Activated T-cell treated with anti-CD3 and anti-CD28 coated beads, Interleukin-2, amount 50 U/mL, for 72 hours (primary cell): ENCODE measurements around the gene GPHA2. TPM values are rescaled to one million over a fixed set of nuclear protein-coding genes. Genes with fewer than 3 reads are reported as not detected.

Experiments used
- ATAC-seq, 2 donors: fragments of 150-1000 bp; cut with Tn5 transposase; replicated peaks in 1 of 2; 2 replicates each; pipeline ENCODE4 v1.10.0; 2021; ENCODE audit warnings: moderate library complexity in 2 of 2, mild to moderate bottlenecking in 1 of 2
- DNase-seq, 2 donors: peaks; one replicate each; pipeline ENCODE4 v3.0.0; 2021 to 2022; ENCODE audit warnings: mixed read lengths in 1 of 2
- H3K27ac Mint-ChIP-seq: one replicate; pipeline ENCODE4 v1.8.0; 2022; ENCODE audit warnings: mild to moderate bottlenecking, moderate library complexity, mixed read lengths
- H3K27me3 Mint-ChIP-seq: one replicate; pipeline ENCODE4 v1.8.0; 2022; ENCODE audit warnings: low read depth, mixed read lengths
- H3K36me3 Mint-ChIP-seq, 2 donors: one replicate each; pipeline ENCODE4 v1.8.0; 2022; ENCODE audit warnings: mixed read lengths in 2 of 2, mild to moderate bottlenecking in 1 of 2; ENCODE audit not compliant: insufficient read depth in 2 of 2
- H3K4me1 Mint-ChIP-seq: one replicate; pipeline ENCODE4 v1.8.0; 2022; ENCODE audit warnings: low read depth, mixed read lengths
- H3K4me3 Mint-ChIP-seq, 2 donors: one replicate each; pipeline ENCODE4 v1.8.0; 2022; ENCODE audit warnings: mild to moderate bottlenecking in 2 of 2, mixed read lengths in 2 of 2, moderate library complexity in 2 of 2
- H3K9me3 Mint-ChIP-seq, 2 donors: one replicate each; pipeline ENCODE4 v1.8.0; 2022; ENCODE audit warnings: mixed read lengths in 2 of 2
- total RNA-seq, 2 donors: library from RNA; stranded (reverse); gene quantifications; one replicate each; pipeline ENCODE4 v1.2.3, GENCODE V29; 2022

The GPHA2 gene
- total RNA-seq, 2 donors from 2014 or later: 0.58 to 0.81 TPM

DNA sequence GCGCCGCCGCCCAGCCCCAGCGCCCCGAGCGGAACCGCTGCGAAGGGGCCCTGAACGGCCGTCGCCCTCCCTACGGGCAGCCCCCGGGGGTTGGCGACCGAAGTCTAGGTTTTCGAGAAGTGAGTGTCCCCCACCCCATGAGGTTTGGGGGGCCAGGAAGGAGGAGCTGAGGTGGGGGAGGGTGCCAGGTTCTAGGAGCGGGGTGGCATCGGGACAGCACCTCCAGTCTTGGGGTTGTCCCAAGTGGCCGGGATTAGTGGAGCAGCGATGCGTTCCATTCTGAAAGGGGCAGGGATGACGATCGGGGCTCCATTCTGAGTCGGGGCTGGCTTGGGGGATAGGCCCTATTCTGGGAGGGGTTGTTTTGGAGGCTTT is 10.8 kb downstream of the GPHA2 start:
- DNase-seq (peak in 1 of 2 donors; percentile 16), ATAC-seq (no peak)
- Mint-ChIP-seq H3K27ac (no peak overlapping the region), H3K9me3 (no peaks in the 10 kb centered on the region), H3K36me3 (no peaks in the 10 kb centered on the region), H3K4me1 (peaks cover 22% of the 10 kb centered on the region), H3K4me3 (peak overlapping the region; percentile 99), H3K27me3 (no peaks in the 10 kb centered on the region)

DNA sequence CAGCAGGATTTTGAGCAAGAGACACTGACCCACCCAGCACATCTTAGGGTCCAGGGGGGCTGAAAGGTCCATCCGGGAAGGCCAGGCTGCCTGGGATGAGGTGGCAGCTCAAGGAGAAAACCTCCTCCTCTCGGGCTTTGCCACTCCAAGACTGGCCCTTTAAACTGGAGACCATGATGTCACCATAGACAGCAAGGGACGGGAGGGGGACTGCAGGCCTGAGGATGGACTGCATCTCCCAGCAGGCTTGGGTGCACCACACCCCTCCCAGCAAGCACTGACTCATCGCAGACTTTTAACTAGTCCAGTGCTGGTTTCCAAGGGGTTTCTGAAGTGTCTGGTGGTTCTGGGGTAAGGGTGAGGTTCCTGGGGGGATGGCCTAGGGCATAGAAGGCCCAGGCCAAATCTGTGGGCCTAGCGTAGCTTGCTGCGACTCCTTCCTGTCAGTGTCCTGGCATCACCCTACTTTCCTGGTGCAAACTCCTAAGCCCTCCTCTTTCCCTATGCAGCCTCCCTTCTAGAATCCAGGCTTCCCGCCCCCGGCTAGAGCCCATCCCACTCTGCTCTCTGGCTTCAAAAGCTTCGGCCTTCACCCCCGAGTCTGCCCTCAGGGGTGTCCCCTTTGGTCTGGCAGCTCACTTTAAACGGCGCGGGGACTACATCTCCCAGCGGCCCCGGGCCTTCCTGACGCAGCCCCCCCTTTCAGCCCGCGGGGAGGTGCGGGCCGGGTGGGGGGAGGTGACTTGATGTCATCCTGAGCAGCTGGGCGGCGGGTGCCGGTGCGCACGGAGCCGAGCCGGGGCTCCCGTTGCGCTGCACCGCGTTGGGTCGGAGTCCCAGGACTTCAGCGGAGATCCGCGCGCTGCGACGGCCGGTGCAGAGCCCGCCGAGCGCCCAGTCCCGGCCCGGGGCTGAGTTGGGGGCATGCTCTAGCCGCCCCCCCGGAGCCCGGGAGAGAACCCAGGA is 11.5 kb downstream of the GPHA2 start, which contains the start of gene PPP2R5B:
Gene PPP2R5B (plus strand): TSS at position 746 of the 966 bp plus-strand sequence. CDS start 1,046 bp downstream, outside the sequence.
- Mint-ChIP-seq H3K27me3 (no peaks in the 10 kb centered on the region), H3K36me3 (no peaks in the 10 kb centered on the region), H3K9me3 (no peaks in the 10 kb centered on the region), H3K27ac (peak within 1 kb of the TSS; percentile 98), H3K4me1 (peaks cover 22% of the 10 kb centered on the region), H3K4me3 (peak within 1 kb of the TSS; percentile 99)
- DNase-seq: peak; percentile 92 to 93
- ATAC-seq: peak; percentile 94 to 95

DNA sequence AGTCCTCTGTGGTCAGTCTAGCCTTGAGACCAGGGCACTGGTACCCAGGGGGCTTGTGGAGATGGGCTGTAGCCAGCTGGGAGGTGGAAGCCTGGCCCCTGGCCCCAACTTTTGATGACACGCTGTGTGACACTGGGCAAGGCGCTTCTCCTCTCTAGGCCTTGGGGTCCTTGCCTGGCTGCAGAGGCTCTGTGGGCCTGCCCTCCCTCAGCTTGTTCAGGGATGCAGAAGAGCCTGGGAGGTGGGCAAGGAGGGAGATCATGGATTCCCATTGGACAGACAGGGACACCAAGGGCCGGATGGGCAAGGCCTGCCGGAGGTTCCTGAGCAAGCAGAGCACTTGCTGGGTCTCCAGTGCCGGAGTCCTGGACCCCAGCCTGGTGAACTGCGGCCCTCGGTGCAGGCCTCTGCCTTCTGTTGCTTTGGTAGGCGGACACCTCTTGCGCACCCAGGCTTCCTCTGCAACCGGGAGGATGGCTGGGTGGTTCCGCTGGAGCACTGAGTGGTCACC is 12.5 kb downstream of the GPHA2 start:
- no peaks in the 10 kb centered on the region for H3K36me3 Mint-ChIP-seq
- peak overlapping the region in 1 of 2 donors; percentile 99 for H3K4me3 Mint-ChIP-seq
- no peak overlapping the region for H3K27ac Mint-ChIP-seq
- H3K27me3 Mint-ChIP-seq: no peaks in the 10 kb centered on the region
- H3K9me3 Mint-ChIP-seq: no peaks in the 10 kb centered on the region
- H3K4me1 Mint-ChIP-seq: peaks cover 22% of the 10 kb centered on the region
- DNase-seq (no peak), ATAC-seq (no peak)

DNA sequence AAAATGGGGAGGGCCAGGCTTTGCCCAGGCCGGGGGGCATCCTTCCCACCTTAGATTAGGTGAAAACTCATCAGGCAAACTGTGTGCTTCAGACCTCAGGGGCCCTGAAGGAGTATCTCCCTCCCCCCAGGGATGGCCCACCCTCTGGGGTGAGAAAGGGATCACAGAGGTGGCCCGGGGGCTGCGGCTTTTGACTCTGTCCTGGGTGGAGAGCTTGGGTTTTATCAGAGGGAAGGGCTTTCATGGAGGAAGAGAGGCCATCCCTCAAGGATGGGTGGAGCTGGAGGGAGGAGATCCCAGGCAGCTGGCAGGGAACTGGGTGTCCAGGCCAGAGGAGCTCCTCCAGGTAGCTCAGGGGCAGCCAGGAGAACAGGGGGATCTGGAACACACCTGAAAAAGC is 14.3 kb downstream of the GPHA2 start:
- Mint-ChIP-seq H3K4me3 (no peak overlapping the region), H3K27me3 (no peaks in the 10 kb centered on the region), H3K4me1 (peaks cover 33% of the 10 kb centered on the region), H3K9me3 (no peaks in the 10 kb centered on the region), H3K36me3 (no peaks in the 10 kb centered on the region), H3K27ac (no peak overlapping the region)
- no peak for ATAC-seq
- DNase-seq: no peak

DNA sequence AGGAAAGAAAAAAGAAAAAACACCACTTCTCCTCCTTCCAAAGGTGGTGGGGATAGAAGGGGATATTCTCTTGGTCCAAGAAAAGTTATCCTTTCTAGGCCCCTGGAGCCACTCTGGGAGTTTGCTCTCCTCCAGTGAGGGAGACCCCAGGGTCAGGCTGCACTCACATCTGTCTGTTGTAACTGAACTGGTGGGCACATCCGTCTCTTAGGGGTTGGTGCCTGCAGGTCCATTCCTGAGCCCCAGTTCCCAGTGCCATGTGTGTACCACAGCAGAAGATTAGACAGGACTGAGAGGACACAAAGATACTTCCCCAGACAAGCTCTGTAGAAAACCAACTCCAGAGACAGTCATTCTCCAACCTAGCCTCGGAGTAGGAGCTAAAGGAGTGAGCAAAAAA is 15.6 kb downstream of the GPHA2 start:
- H3K27ac Mint-ChIP-seq: no peak overlapping the region
- DNase-seq (no peak), ATAC-seq (no peak)
- H3K9me3 Mint-ChIP-seq: no peaks in the 10 kb centered on the region
- H3K36me3 Mint-ChIP-seq: no peaks in the 10 kb centered on the region
- peaks cover 38% of the 10 kb centered on the region for H3K4me1 Mint-ChIP-seq
- H3K27me3 Mint-ChIP-seq: no peaks in the 10 kb centered on the region
- H3K4me3 Mint-ChIP-seq: no peak overlapping the region

DNA sequence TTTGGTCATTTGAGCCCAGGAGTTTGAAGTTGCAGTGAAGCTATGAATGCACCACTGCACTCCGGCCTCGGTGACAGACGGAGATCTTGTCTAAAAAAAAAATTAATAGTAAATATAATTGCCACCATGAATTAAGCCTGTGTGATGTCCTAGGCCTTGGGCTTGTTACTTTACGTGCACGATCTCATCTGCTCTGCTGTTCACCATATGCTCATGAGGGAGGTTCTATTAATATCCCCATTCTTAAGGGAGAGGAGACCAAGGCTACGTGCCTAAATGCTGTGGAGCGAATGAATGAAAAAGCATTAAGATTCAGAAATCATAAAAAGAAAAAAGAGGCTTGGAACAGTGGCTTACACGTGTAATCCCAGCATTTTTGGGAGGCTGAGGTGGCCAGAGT is 16.1 kb downstream of the GPHA2 start:
- H3K4me3 Mint-ChIP-seq: no peak overlapping the region
- ATAC-seq: no peak
- no peak for DNase-seq
- H3K4me1 Mint-ChIP-seq: peaks cover 34% of the 10 kb centered on the region
- H3K36me3 Mint-ChIP-seq: no peaks in the 10 kb centered on the region
- no peaks in the 10 kb centered on the region for H3K9me3 Mint-ChIP-seq
- H3K27ac Mint-ChIP-seq: no peak overlapping the region
- H3K27me3 Mint-ChIP-seq: no peaks in the 10 kb centered on the region

DNA sequence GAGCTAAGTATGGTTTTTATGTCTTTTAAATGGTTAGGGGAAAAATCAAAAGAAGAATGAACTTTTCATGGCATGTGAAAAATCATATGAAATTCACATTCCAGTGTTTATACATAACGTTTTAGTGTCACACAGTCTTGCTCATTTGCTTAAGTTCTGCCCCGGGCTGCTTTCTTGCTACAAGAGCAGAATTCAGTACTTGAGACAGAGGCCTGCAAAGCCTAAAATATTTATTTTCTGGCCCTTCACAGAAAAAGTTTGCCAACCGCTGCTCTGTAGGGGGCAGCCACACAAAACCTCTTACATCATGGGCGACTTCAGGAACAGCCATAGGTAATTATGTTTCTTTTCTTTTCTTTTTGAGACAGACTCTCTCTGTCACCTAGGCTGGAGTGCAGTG is 17.7 kb downstream of the GPHA2 start:
- H3K27ac Mint-ChIP-seq: peak overlapping the region; percentile 95
- H3K4me3 Mint-ChIP-seq: peak overlapping the region; percentile 95 to 97
- no peaks in the 10 kb centered on the region for H3K27me3 Mint-ChIP-seq
- peaks cover 0 to 2% of the 10 kb centered on the region in 2 donors for H3K36me3 Mint-ChIP-seq
- ATAC-seq (no peak), DNase-seq (no peak)
- H3K9me3 Mint-ChIP-seq: no peaks in the 10 kb centered on the region
- peaks cover 21% of the 10 kb centered on the region for H3K4me1 Mint-ChIP-seq

DNA sequence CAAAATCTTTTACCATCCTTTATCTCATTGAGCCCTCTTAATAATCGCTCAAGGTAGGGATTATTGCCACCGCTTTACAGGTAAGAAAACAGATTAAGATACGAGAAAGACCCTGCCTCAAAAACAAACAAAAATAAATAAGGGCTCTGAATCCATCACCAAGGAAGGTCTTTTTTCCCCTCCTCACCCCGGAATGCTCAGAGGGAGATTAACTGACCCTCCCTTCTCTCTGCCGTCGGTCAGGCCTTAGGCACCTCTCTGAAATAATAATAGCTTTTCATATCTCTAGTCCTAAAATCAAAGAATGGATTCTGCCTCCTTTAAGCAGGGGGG is 18.1 kb downstream of the GPHA2 start:
- Mint-ChIP-seq H3K4me1 (peaks cover 19% of the 10 kb centered on the region), H3K9me3 (no peaks in the 10 kb centered on the region), H3K36me3 (peaks cover 0 to 2% of the 10 kb centered on the region in 2 donors), H3K27ac (peak overlapping the region; percentile 95), H3K4me3 (peak overlapping the region; percentile 95 to 97), H3K27me3 (no peaks in the 10 kb centered on the region)
- DNase-seq (no peak), ATAC-seq (no peak)

DNA sequence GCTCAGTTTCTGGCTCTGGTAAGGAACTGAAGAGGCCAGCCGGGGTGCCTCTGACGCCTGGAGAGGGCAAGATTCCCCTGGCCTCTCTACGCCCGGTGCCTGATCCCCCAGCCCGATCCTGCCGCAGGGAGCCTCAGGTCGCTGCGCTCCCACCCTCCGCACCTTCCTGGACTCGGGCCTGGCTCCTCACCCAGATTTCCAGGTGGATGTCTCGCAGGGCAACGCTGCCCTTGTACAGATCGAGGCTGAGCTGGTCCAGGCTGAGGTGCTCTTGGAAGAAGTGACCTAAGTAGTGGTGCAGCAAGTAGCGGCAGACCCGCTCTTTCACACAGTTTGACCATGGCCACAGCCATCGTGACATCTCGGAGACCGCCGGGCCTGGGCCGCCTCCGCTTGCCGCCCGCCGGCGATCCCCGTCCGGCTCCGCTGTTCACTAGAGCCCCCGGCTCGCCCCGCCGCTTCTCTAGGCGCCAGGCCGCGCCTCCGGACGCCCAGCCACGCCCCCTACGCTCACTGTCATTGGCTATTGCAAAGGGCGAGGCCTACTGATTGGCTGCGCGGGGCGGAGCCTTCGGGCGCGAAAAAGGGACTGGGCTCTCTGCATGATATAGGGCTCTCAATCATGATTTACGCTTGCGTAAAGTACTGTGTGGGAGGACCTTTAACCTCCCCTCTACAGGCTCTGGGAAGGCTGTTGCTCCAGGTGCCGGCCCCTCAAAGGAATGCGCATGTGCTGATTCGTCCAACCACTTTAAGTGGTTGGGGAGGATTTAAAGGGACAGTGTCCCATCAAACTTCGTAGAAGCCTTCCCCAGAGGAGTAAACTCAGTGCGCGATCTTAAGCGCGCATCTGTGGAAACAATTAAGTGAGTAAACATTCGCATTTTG is 18.7 kb downstream of the GPHA2 start, which contains the start of gene ATG2A:
Gene ATG2A (minus strand): TSS at position 435 of the 888 bp plus-strand sequence. CDS start 74 bp downstream, at position 361.
- Mint-ChIP-seq H3K27ac (peak within 1 kb of the TSS; percentile 95), H3K9me3 (no peaks in the 10 kb centered on the region), H3K27me3 (no peaks in the 10 kb centered on the region), H3K4me3 (peak within 1 kb of the TSS; percentile 95 to 97), H3K36me3 (peaks cover 0 to 2% of the 10 kb centered on the region in 2 donors), H3K4me1 (peaks cover 19% of the 10 kb centered on the region)
- peak; percentile 99 for DNase-seq
- peak; percentile 98 to 99 for ATAC-seq

DNA sequence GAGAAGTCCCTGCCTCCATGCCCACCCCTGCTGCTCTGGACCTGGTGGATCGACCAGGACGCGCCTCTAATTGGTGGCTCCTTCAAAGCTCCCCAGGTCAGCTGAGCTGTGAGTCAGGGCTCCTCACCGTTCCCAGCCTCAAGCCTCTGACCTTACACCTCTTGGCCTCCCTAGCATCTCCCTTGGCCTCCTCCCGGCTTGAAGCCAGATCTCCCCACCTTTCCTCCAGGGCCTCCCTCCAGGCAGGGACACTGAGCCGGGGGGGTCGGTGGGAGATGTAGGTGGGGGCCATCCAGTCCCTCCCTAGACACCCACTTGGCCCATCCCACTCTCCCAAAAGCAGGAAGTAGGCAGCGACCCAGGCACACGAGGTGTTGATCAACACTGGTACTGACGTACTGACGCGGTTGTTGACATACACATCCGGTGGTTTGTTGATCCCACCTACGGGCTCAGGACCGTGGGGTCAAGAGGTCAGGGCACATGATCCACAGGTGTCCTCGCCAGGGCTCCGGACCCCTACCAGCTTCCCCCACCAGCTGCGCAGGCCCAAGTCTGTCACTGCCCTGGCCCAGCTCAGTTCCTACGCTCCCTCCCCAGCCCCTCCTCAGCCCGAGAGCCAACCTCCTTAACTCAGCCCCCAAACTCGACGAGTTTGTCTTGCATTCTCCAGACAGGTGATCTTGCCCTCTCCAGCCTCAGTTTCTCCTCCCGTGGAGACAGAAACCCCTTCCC is 19.5 kb downstream of the GPHA2 start:
- DNase-seq (peak; percentile 43 to 46), ATAC-seq (peak in 1 of 2 donors; percentile 26)

DNA sequence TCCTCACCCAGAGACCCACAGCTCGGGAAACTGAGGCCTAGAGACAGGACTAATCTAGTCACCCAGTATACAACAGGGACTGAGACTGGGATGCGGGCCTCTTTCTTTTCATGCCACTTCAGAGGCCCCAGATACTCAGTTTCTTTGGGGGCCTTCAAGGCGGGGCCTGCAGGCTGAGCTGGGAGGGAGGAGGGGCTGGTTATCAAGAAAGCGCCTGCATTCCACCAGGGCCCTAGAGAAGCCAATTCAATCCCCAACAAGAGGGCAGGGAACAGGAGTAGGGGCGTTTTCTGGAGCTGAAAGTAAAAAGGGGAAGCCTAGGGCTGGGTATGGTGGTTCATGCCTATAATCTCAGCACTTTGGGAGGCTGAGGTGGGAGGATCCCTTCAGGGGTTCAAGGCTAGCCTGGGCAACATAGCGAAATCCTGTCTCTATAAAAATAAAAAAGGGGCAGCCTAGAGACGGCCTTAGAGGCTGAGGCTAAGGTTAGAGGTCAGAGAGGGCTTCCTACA is 20.3 kb downstream of the GPHA2 start:
- Mint-ChIP-seq H3K9me3 (no peaks in the 10 kb centered on the region), H3K4me1 (peaks cover 19% of the 10 kb centered on the region), H3K36me3 (peaks cover 2 to 5% of the 10 kb centered on the region in 2 donors), H3K27me3 (no peaks in the 10 kb centered on the region), H3K4me3 (peak overlapping the region; percentile 95 to 97), H3K27ac (peak overlapping the region; percentile 82)
- ATAC-seq (no peak), DNase-seq (no peak)

More for the DNA sequence above, 19.5 kb downstream of the GPHA2 start:
- Mint-ChIP-seq H3K27me3 (no peaks in the 10 kb centered on the region), H3K36me3 (peaks cover 0 to 5% of the 10 kb centered on the region in 2 donors), H3K27ac (peak overlapping the region; percentile 82), H3K9me3 (no peaks in the 10 kb centered on the region), H3K4me1 (peaks cover 19% of the 10 kb centered on the region), H3K4me3 (peak overlapping the region; percentile 95 to 97)

DNA sequence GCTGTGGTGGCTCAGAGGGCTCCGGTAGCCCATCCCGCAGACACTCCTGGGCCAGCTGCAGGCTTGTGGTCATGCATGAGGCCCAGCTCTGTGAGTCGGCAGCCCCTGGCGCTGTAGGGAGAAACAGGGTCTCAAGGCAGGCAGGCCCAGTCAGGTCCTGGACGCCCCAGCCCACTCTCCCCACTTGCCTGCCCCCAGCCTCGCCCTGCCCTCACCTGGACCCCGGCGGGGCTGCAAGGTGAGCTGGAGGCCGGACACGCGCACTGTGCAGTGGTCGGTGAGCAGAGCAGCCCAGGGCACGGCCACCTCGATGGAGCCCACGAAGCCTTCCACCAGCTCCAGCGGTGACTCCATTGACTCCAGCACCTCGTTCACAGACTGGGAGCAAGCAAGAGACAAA is 21.6 kb downstream of the GPHA2 start:
- peaks cover 19% of the 10 kb centered on the region for H3K4me1 Mint-ChIP-seq
- ATAC-seq (no peak), DNase-seq (no peak)
- peaks cover 2 to 6% of the 10 kb centered on the region in 2 donors for H3K36me3 Mint-ChIP-seq
- no peaks in the 10 kb centered on the region for H3K9me3 Mint-ChIP-seq
- H3K4me3 Mint-ChIP-seq: no peak overlapping the region
- no peaks in the 10 kb centered on the region for H3K27me3 Mint-ChIP-seq
- H3K27ac Mint-ChIP-seq: no peak overlapping the region
